GM19023 (cell line): Measurements from ENCODE around the gene TEX13B.
"Not testable (repeated sequence)": the region's sequence is repeated elsewhere in the genome, so short reads cannot be mapped to it uniquely, and the experiment has no call there.

Experiments used
- ATAC-seq: cut with Tn5 transposase; IDR thresholded peaks from one replicate; pipeline ENCODE4 v1.9.1; 2021; ENCODE audit warnings: mild to moderate bottlenecking, moderate library complexity; ENCODE audit not compliant: unreplicated experiment

TEX13B gene

DNA sequence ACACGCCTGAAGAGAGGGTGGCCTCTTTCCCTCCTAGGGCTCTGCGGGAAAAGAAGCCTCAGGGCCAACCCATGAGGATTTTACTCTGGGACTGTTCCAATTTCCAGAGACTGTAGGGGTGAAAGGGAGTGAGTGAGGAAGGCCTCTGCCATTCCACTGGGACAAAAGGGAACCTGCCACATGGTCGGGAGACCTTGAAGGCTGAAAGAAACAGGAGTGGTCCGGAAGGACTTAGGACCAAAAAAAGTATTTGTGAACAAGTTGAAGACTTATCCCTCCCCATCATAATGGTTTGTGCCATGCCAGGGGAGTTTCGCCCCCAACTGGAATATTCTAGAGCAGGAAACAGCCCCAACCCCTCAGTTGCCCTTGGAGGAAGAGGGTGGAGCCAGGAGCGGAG is at the start of gene TEX13B:
Gene TEX13B, minus strand, starts transcription at position 15 of the 400 bp plus-strand sequence. CDS start 243 bp downstream, outside the sequence.
- no peak for ATAC-seq

DNA sequence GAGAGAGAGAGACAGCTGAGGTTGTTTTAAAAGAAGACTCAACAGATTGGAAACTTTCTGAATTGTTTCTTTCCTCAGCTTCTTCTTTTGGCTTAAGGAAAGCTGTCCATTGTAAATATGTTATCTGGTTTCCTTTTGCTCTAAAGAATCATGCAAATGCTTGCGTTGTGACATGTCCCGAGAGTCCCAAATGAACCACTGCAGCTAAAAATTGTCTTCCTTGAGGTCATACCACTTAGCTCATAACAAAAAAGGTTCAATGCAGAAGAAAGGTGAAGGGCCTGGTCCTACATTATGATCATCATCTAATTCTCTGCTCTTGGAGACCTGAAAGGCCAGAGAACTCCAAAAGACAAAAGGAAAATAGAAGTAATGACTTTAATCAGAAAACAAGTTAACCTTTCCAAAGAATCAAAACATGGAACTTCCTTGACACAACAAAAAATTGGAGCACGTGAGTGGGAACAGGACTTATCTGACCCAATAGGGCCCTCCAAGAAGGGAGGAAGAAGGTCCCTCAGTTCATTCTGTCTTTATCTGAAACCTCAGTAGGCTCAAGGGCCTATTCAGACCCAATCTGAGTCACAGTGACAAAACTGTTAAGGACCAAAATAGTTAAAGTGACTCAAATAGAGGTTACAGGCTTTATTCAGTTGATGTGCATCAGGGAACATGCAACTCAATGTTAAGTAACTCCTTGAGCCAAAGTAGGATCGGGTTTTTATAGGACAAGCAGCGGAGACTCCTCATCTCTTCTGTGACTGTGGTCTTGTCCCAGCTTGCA is 48.0 kb upstream of the TEX13B start:
- ATAC-seq = peak; percentile 64

- no peak for ATAC-seq
Observed at GRCh38 chrX:108028854-108029253, 46.7 kb upstream of the TEX13B start.

DNA sequence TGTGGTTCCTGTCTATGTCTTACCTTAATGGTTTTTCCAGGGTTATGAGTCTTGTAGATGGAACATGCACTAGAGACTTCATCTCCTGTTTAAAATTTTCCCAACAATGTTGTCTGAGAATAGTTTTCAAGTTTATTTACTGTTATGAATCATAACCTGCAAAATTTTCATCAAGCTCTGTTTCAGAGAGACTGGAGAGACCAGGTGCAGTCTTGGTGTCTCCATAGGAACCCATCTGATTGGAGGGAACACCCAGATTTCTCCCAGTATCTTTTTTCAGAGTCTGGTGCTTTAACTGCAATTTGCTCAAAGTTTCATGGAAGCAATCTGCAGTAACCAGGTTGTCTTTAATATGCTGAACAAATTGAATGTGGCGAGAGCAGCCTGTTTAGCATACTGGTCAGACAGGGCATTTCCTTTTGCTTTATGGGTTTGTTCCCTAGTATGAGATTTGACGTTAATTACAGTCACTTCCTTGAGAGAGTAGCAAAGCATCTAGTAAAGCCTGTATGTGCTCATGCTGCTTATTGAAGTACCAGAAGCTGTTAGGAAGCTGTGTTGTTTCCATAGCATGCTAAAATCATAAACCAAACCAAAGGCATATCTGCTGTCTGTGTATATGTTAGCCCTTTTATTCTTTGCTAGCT is 43.9 kb upstream of the TEX13B start:
- no peak for ATAC-seq

- ATAC-seq = no peak
Observed at GRCh38 chrX:108025376-108025775, 43.2 kb upstream of the TEX13B start.

DNA sequence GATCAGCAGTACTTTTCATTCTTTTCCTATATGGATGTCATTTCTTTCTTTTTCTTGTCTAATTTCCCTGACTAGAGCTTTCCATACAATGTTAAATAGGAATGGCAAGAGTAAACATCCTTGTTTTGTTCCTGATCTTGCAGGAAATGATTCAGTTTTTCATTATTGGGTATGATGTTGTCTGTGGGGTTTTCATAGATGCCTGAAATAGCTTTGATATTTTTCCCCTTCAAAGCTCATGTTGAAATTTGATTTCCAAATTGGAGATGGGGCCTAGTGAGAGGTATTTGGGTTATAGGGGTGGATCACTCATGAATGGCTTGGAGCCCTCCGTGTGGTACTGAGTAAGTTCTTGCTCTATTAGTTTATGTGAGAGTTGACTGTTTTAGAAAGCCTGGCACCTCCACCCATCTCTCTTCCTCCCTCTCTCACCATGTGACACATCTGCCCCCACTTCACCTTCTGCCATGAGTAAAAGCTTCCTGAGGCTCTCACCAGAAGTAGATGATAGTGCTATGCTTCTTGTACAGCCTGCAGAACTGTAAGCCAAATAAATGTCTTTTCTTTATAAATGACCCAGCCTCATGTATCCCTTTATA is 40.4 kb upstream of the TEX13B start:
- ATAC-seq = no peak

DNA sequence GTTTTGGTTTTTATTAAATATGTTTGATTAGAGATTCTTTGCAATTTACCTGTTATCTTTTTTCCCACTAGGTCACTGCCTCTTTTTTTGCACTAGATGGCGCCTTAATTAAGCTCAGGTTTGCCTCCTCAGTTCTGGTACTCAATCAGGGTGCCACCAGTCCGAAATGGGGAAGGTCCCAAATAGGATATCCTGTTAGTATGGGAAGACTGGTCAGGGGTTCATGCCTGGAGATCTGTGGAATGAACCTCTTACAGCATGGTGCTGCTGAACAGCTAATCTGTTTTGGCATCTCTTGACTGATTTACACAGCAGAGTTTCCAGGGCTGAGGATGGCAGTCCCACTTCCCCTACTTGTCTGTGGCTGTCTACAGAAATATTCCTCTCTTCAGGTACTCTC is 38.5 kb upstream of the TEX13B start:
- ATAC-seq = peak; percentile 51

DNA sequence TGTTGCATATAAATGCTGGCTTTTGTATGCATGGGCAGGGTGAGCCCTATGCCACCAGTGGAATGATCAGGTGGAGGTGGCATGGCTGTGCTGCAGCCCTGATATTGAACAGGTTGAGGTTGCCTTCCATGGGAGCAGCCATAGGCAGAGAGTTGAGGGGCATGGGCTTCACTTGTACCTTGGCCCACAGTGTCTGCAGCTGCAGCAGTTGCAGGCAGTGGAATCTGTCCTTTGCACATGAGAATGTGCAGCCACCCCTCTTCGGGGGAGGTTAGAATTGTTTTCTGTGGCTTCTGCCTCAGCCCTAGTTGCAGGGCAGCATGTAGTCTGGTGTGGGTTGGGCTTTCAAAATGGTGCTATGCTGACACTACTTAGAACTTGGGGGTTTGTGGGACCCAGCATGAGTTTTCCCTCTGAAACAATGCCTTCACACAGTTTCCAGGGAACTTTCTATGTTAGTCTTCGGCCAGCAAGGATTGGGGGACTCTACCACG is 37.3 kb upstream of the TEX13B start:
- no peak for ATAC-seq

- no peak for ATAC-seq
Observed at GRCh38 chrX:108018656-108019381, 36.6 kb upstream of the TEX13B start.

GRCh38 chrX:108001218-108001814 is 19.1 kb upstream of the TEX13B start:
- ATAC-seq = peak; percentile 81

GRCh38 chrX:108000751-108001150 is 18.6 kb upstream of the TEX13B start:
- peak; percentile 36 for ATAC-seq

DNA sequence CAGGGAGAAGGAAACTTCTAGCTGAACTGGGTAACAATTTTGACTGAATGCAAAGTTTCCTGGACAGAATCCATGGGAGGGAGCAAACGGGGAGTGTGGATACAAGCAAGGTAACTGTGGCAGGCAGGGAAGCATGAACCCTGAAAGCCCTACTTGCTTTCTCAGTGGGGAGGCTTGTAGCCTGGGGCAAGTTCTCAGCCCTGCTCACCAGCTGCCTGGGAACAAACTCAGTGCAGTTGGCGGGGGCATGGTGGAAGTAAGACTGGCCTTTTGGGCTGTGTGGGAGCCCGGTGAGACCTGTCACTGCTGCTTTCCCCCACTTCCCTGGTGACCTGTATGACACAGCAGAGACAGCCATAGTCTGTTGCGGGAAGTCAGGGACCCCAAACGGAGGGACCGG is 14.0 kb upstream of the TEX13B start:
- no peak for ATAC-seq

GRCh38 chrX:107985033-107985432 is 2.9 kb upstream of the TEX13B start:
- ATAC-seq = no peak

DNA sequence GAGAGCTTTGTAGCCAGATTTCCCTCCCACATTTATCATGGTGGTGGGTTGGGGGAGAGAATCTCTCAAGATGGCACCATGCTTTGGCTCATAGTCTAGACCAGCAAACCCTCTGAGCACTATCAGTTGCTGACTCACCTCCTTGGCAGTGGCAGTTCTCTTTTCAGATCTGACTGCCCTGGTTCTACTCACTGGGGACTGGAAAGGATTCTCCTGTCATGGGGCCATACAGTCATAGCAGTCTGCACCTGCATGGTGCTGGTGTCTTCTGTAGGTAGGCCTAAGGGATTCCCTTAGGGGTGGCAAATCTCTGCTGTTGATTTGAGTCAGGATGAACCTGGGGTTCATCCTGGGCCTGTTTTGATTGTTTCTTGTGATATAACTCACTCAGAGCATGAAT is 2.6 kb downstream of the TEX13B start:
- no peak for ATAC-seq

- ATAC-seq = no peak
Observed at GRCh38 chrX:107978707-107979307, 3.4 kb downstream of the TEX13B start.

DNA sequence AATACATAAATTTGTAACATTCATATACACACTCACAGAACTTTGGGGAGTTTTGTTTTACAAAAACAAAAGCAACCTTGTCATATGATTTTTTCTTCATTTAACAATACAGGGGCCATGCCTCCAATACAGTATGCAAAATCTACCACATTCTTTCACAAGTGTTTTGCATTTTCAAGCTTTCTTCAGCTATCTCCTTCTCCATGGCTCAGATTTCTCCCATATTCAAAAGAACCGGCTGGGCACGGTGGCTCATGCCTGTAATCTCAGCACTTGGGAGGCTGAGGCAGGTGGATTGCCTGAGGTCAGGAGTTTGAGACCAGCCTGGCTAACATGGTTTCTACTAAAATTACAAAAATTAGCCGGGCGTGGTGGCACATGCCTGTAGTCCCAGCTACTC is 4.1 kb downstream of the TEX13B start:
- no peak for ATAC-seq

- ATAC-seq = no peak
Observed at GRCh38 chrX:107971636-107972035, 10.5 kb downstream of the TEX13B start.

DNA sequence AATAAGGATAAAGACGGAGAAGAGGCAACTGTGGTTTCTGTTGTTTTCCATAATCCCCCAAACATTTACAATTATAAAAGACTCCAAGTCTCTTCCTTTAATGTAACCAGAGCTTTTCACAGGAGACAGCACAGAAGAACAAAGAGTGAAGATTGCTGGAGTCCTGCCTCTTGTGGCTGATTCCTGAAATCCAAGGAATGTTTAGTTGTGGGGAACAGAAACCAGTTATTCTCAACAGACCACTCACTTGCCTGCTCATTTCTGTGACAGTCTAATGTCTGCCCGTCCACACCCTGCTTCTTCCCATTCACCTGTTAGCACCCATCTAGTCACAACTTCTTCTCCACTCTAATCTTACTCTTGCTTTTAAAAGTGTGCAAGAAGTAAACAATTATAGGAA is 12.1 kb downstream of the TEX13B start:
- no peak for ATAC-seq

DNA sequence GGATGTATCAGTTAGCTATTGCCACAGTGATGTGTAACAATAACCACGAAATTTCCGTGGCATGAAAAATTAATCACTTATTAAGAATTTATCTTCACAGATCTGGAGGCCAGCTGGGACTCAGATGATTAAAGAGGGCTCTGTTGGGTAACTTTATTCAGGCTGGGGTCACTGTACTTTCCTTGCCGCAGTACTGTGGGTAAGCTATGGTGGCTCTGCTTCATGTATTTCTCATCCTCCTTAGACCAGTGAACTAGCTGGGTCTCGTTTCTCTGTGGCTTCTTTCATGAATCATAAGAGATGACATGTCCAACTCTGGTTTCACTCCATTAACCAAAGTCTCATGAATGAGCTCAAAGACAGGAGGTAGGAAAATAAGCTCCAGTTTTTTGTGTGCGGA is 13.5 kb downstream of the TEX13B start:
- no peak for ATAC-seq

- not testable (repeated sequence) for ATAC-seq
Observed at GRCh38 chrX:107955337-107955736, 26.8 kb downstream of the TEX13B start.
